CD4-positive, alpha-beta T cell treated with Interferon gamma for 1 hour (primary cell): Measurements from ENCODE around the gene ACOT7.
A peak's percentile ranks its signal among the peaks of the same experiment; 100 is the strongest.

Experiments
- DNase-seq: peaks from one replicate; pipeline ENCODE4 v3.0.0-alpha.2; 2020

Gene ACOT7

DNA sequence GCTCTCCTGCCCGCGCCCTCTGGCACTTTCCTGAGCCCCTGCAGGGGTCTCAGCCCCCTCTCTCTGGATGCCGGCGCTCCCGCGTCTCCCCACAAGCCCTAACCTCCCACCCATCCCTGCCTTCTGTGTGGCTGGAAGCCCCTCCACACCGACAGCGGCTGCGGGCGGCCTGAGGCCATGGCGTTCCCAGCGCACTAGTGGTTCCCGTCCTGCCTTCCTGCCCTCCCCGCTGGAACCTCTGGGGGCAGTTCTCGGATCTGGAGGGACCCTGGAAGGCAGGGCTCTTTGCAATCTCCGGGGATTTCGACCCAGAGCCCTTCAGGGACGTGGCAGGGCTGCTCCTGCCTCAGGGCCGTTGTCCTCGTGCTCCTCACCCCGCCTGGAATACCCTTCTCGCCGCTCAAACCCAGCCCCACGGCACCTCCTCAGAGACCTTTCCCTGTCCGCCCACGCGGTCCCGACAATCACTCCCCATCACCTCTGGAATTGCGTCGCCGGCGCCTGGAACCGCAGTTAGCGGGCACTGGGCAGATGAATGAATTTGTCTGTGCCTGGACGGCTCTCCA lies 30.5 kb upstream of the ACOT7 start:
- no peak for DNase-seq

DNA sequence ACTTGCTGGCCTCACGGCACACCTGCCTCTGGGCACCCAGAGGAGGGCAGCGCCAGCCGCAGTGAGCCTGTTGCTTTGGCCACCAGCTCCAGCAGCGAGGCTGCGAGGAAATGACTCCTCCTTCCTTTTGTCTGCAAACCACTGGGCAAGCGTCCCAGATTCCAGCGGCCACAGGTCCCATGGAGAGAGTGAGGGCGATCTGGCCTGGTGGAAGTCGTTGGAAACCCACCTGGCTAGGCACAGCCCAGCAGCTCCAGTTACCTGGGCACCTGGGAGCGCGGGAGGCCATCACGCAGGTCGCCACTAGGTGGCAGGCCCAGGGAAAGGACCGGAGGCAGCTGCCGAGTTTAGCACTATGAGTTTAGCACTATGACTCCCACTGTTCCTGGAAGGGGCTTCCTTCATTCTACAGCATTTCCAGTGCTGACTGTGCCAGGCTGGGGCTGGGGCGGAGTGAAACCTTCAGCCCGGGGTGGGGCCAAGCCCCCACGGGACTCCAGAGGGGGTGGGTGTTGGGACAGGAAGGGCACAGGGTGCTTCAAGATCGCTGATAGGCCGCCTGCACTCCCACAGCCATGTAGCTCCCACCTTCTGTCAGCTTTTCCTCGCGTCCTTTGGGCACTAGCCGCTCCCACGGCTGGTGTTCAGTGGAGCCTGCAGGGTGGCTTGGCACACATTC lies 29.9 kb upstream of the ACOT7 start:
- peak; percentile 59 for DNase-seq

DNA sequence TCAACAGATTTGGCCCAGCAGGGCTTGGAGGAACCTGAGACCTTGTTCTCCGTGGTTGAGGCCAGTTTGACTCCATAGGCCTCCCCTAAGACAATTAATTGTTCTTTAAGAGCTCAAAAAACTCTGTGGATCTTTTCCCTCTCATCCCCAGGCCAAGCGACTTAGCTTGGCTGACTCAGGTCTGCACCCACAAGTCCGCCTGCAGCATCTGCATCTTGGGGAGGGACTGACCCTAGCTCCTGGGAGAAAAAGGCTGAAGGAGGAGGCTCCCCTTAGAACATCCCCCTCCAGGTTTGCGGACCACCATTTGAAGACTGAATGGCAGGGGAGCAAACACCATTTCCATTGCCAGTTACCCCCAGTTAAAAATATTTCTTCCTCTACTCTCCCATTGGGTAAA lies 27.7 kb upstream of the ACOT7 start:
- DNase-seq, result no peak

DNA sequence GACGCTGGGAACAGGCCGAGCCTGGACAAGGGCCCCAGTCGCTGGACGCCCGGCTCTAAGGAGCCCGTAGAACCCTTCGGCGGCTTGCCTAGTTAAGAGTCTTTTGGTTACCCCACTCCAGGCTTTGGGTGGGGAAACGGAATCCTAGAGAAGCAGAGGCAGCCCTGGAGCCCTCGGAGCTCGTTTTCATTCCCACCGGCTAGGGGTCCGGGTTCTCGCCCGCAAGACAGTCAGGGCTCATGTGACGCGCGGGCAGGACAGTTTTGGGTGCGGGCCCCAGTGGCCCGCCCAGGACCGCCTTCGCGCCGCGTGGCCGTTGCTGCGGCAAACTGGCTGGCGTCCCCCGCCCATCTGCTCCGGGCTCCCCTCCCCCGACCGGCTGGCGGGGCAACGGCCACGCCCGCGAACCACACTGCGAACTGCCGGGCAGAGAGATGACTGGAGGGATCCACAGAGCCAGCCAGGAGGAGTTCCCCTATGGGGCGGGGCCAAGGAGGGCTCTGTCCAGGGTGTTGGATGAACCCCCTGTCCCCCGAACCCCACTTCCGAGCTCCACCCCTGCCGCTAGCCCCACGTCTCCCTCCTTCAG lies 27.0 kb upstream of the ACOT7 start:
- no peak for DNase-seq

DNA sequence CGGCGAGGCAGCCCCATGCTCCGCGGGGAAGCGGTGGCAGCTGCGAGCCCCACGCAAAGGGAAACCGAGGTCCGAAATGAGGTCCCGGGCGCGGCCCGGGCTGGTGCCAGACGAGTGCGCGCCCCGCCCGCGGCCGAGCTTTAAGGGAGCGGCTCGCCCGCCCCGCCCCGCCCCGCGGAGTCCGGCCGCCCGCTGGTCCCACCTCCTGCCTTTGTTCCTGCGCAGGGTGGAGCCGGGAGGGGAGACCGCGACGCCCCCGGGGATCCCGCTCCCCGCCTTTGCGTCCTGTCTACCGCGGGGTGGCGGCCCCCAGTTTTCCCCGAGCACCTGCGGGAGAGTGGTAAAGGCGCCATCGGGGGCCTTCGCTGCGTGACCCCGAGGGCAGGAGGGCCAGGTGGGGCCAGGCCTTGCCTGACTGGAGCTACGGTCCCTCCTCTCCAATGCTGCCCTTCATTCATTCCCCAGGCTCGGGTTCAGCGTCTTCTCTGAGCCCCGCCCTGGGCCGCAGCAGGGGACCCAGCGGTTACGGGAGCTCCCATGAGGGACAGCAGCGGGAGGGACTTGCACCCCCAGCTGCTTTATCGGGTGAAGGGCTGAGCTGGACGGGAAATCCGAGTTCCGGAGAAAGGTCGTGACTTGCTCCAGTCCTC lies 26.4 kb upstream of the ACOT7 start, which contains the start of gene HES2:
Gene HES2, minus strand, starts transcription at position 116 of the 650 bp plus-strand sequence. Its CDS starts 99 bp downstream, at position 17.
- DNase-seq, result no peak

DNA sequence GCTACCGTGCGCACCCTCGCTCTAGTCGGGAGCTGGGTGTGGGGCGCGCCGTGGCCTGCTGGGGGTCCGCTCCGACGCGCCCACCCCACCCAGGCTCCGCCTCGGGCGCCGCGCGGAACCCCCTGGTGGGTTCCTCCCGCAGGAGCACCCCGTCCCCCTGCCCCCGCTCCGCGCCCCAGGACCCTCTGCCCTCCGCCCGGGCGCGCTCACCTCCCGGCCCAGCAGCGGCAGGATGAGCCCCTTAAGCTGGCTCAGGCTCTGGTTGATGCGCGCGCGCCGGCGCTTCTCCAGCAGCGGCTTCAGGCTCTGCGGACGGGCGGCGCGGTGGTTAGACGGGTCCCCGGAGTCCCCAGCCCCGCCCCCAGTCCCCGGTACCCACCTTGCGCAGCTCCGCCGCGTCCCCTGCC lies 25.8 kb upstream of the ACOT7 start:
- no peak for DNase-seq

DNA sequence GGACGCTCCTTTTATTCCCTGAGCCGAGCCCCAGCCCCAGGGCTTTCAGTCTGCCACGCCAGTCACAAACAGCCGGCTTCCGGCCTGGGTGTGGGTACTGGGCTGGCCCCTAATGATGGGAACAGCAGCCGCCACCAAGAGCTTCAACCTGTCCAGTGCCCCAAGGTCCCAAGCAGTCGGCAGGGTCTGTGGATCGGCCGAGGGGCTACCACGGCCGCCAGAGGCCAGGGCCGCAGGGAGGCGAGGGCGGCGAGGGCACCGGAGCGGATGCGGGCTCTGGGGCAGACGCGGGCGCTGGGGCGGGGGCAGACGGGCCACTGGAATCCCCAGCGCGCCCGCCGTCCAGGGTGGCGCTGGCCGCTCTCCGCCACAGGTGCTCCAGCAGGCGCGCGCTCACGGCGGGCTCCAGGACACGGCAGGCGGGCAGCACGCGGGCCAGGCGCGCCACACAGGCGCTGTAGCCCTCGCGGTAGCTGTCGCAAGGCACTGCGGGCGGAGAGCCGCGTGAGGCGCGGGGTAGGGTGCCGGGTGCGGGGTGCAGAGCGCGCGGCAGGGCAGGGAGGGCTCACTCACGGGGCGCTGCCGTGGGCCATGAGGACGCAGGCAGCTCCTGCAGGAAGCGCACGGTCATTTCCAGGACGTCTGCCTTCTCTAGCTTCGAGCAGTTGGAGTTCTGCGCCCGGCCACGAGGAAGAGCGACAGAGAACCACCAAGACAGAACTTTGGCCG lies 25.3 kb upstream of the ACOT7 start:
- no peak for DNase-seq

DNA sequence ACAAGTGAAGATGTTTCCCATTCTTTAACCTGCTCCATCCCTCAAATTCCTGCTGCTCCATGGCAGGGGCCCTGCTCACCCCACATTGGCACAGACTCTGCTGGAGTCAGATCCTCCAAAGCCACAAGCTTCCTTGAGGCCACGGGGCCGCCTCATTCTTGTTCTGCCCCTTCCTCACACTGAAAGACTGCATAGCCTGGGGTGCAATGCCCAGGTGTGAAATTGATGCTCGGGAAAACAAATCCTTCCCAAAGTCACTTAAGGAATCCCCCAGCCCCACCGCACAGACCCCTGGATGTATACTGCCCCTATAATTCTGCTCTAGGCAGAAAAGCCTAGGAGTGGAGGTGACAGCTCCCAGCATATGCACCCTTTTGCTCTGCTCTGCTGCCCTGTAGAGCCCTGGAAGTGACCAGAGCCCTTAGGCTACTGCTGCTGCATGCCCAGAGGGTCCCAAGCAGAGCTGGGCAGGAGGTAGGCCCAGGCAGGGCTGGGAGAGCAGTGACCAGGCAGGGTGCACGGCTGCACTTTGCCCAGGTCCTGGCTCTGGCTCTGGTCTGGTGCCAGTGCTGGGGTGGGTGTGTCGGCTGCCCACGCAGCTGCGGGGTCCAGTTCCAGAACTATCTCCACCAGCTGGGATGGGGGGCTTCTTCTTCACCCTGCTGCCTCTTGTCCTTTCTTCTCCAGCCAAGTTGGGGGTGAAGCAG lies 24.5 kb upstream of the ACOT7 start:
- DNase-seq, result no peak

DNA sequence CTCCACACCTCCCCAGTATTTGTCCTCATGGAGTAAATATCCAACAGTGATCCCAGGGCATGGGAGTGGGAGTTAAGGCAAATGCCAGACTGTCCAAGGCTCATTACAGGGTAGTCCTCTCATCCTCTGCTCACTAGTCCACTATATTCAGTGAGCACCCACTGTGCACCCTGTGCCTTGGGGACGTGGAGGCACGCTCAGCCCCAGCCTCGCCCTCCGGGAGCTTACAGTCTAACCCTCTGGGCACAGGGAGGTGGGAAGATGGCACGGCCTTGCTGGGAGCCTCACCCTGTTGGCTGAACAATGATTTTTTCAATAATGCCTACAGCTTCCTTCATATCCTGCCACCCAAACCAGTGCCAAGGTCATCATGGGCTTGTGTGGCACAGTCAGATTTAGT lies 23.3 kb upstream of the ACOT7 start:
- no peak for DNase-seq

DNA sequence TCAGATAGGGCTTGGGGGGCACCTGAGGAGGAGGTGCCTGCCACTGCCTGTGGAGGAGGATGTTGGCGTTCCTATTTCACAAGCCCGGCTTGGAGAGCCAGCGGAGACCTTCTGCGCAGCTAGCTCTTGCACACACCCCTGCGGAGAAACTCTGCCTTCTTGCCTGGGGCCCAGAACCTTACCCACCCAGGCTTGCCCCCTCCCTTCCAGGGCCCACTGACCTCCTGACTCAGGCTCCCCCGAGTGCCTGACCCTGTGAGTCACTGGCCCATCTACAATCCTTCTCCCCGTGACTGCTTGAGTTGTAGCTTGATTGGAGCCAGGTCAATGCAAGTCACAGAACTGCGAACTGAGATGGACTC lies 22.7 kb upstream of the ACOT7 start:
- DNase-seq, result no peak

DNA sequence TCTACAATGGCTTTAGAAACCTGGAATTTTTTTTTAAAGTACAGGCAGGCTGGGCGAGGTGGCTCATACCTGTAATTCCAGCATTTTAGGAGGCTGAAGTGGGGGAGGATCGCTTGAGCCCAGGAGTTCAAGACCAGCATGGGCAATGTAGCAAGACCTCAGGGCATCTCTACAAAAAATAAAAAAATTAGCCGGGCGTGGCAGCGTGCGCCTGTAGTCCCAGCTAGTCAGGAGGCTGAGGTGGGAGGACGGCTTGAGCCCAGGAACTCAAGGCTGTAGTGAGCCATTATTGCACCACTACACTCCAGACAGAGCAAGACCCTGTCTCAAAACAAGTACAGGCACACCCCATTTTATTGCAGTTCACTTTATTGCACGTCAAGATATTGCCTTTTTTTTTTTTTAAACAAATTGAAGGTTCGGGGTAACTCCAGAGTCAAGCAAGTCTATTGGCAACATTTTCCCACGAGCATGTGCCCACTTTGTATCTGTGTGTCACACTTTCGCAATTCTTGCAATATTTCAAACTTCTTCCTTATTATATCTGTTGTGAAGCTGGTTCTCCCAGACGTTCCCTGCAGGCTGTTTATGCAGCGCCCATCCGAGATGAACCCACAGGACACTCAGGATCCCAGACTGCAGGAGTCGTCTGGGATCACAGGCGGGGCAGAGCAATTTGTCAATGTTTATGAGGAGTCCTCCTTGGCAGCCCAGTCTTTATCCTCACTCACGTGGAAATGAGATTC lies 21.5 kb upstream of the ACOT7 start:
- no peak for DNase-seq

DNA sequence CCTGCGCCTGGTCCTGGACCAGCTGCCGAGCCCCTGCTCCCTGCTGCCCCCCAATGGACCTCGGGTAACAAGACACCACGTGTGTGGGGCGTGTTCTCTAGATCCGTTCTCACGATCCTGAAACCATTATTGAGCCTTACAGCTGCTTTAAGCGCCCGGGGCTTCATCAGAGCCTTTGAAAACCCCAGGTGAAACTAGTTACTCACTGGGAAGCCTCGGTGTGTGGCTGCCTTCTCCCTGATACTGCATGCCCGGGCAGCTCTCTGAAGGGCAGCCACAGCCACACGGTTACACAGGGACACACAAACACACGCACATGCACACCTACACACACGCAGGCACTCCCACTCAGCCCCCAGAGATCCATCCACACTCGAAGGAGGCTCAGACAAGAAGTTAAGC lies 20.9 kb upstream of the ACOT7 start:
- no peak for DNase-seq

DNA sequence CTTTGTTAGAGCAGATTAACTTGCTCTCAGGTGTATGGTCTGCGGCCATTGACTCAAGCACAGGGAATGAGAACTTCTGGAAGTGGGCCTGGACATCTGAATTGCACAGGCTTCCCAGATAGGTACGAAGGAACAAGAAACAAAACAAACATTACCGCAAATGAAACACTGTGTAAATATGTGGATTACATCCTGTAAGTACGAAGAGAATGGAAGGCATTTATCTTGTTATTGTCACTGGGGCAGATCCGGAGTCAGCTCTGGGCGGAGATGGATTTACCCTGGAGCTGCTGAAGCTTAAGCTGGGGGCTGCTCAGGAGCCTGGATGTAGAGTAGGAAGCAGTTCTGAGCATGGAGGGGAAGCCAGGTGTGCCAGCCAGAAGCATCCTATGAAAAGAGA lies 19.3 kb upstream of the ACOT7 start:
- no peak for DNase-seq

DNA sequence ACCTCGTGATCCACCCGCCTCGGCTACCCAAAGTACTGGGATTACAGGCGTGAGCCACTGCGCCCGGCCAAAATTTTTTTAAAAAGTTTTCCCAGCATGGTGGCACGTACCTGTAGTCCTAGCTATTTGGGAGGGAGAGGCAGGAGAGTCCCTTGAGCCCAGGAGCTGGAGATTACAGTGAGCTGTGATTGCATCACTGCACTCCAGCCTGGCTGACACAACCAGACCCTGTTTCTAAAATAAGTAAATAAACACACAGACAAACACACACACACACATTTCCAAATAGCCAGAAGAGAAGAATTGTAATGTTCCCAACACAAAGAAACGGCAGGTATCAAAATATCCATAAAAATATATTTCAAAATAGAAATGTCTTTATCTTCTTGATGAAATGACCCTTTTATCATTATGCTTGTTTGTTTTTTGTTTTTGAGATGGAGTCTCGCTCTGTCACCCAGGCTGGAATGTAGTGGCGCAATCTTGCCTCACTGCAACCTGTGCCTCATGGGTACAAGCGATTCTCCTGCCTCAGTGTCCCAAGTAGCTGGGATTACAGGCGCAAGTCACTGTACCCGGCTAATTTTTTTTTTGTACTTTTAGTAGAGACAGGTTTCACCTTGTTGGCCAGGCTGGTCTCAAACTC lies 16.8 kb upstream of the ACOT7 start:
- DNase-seq, result no peak

DNA sequence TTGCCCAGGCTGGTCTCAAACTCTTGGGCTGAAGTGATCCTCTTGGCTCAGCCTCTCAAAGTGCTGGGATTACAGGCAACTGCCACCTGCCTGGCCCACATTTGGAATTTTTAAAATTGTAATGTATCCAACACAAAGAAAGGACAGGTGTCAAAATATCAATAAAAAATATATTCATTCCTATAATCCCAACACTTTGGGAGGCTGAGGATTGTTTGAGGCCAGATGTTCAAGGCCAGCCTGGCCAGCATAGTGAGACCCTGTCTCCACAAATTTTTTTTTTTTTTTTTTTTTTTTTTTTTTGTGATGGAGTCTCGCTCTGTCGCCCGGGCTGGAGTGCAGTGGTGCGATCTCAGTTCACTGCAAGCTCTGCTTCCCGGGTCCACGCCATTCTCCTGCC lies 16.2 kb upstream of the ACOT7 start:
- DNase-seq, result no peak

DNA sequence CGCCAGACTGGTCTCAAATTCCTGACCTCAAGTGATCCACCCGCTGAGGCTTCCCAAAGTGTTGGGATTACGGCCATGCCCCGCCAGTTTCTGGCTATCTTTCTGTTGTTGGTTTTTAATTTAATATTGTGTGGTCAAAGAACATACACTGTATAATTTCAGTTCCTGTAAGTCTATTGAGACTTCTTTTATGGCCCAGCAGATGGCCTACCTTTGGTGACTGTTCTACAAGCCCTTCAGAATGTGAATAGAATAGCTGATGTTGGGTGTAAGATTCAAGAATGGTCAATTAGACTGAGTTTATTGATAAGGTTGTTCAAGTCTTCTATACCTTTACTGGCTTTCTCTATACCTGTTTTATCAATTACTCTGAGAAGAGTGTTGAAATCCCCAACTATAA lies 15.5 kb upstream of the ACOT7 start:
- no peak for DNase-seq

DNA sequence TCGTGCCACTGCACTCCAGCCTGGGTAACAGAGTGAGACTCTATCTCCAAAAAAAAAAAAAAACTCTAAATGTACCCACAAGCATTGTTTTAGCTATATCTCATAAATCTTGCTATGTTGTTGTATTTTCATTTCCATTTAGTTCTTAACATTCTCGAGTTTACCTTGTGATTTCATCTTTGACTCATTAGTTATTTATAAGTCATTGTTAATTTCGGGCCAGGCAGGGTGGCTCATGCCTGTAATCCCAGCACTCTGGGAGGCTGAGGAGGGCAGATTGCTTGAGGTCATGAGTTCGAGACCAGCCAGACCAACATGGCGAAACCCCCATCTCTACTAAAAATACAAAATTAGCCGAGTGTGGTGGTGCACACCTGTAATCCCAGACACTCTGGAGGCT lies 14.5 kb upstream of the ACOT7 start:
- DNase-seq, result no peak

DNA sequence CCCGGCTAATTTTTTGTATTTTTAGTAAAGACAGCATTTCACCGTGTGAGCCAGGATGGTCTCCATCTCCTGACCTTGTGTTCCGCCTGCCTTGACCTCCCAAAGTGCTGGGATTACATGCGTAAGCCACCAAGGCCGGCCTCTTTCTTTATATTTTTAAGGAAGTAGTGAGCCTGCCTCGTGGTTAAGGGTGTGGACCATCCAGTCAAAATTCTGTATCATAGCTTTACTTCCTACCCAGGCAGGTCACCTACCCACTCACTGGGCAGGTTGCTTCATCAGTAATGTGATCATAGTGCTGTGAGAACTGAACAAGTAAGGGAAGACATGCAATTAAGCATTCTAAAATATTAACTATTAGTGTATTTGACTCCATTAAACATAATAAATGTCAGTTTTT lies 8.1 kb upstream of the ACOT7 start:
- DNase-seq, result peak; percentile 41

DNA sequence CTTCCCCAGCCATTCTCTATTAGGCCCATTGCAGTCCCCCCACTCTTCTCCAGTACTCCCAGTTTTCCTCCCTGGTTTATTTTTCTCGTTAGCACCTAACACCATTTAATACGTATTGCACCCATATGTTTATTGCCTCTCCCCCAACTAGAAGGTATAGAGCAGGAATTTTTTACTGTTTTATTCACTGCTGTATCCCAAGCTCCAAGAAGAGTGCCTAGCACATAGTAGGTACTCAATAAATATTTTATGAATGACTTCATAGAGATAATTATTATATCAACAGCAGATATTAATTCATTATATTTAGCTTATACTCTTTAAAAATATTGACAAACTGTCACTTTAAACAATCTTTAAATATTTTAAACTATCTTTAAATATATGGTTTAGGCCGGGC lies 5.7 kb upstream of the ACOT7 start:
- no peak for DNase-seq

DNA sequence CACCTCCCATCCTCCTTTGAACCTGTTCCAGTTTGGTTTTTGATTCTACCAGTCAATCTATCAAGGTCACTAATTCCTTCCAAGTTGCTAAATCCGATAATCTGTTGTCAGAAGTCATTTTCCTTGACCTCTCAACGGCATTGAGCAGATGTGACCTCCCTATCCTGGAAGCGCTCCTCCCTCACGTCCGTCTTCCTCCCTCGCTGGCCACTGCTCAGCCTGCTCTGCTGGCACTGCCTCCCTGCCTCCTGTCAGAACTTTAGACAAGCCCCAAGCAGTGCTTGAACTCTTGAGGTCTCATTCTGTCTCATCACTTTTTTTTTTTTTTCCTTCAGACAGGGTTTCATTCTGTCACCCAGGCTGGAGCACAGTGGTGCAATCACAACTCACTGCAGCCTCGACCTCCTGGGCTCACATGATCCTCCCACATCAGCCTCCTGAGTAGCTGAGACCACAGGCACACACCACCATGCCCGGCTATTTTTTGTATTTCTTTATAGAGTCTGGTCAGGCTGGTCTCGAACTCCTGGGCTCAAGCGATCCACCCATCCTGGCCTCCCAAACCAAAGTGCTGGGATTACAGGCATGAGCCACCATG lies 4.4 kb upstream of the ACOT7 start:
- DNase-seq, result no peak

DNA sequence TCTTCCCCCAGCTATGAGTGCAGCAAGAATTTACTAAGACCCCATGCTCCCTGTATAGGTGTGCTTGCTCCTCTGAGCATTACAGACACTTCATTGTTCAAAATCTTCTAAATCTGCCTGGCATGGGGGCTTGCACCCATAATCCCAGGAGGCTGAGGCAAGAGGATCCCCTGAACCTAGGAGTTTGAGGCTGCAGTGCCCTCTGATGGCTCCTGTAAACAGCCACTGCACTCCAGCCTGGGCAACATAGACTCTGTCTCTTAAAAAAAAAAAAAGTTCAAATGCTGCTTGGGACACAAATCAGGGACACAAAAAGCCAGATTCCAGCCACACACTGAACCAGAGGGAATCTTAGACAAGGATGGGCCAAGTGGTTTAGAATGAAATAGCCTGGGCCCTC lies 3.4 kb upstream of the ACOT7 start:
- no peak for DNase-seq
